ENCODE results near the gene ANGPTL7.

ANGPTL7 gene

GRCh38 chr1:11204396-11205190, 15.4 kb downstream of the ANGPTL7 start:
- no peak for DNase-seq (ENCODE audit: low read depth)

- no peak for DNase-seq (ENCODE audit: low read depth)
Observed at GRCh38 chr1:11207898-11208611, 18.9 kb downstream of the ANGPTL7 start.

- DNase-seq (ENCODE audit: low read depth): no peak
Observed at GRCh38 chr1:11211461-11211860, 22.3 kb downstream of the ANGPTL7 start.

DNA sequence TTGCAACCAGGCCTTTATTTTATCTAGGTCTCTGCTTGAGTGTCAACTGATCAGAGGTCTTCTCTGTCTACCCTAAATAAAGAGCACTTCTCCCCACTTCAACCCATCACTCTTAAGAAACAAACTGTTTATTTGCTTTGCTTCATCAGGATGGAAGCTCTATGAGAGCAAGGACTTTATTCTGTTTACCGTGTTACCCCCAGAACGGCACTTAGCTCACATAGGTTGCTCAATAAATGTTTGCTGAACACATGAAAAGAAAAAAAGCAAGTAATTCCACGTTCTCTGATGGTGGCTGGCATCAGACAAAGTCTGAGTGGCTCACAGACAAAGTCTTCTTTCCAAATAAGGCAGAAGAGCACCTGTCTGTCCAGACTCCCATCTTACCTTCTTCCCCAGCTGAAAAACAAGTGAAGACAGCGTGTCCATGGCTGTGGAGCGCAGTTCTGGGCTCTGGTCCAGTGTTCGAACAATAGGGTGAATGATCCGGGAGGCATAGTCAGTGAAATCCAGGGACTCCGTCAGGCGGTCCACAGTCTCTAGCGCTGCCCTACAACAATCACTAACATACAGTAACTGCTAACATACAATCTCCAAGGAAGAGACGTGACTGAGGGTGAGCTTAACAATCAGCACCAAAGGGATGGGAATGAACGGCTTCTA, 22.9 kb downstream of the ANGPTL7 start:
- no peak for DNase-seq (ENCODE audit: low read depth)

DNA sequence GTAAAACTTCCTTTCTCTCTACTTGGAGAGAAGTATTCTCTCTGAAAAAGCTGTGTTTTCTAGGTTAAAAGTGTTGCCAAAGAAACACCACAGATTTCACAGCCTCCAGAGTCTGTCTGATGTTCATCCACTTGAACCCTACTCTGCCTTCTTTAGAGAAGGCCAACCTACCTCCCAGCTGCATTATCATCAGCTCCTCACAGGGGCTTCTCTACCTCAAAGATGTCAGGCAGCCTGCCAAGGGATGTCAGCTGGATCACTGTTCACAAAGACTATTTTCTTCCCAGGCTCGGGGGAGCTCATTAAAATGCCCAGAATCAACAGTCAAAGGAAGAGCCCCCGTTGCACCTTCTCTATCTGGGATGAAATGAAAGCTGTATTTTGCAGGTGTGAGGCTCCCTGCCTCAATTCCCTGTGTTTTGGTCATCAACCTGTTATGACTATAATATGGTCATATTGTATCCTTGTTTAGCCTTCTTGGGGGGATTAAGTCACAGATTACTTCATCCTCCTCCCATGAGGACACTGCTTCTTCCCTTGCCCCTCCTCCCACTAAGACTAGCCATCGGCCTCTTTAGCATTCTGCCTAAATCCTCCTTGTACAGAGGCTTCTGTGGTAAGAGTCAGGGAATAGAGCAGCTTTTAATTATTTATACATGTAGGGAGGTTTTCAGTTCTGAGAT, 25.7 kb downstream of the ANGPTL7 start:
- DNase-seq (ENCODE audit: low read depth): no peak

GRCh38 chr1:11215381-11216005, 26.3 kb downstream of the ANGPTL7 start:
- no peak for DNase-seq (ENCODE audit: low read depth)

- no peak for DNase-seq (ENCODE audit: low read depth)
Observed at GRCh38 chr1:11216074-11216473, 26.9 kb downstream of the ANGPTL7 start.

DNA sequence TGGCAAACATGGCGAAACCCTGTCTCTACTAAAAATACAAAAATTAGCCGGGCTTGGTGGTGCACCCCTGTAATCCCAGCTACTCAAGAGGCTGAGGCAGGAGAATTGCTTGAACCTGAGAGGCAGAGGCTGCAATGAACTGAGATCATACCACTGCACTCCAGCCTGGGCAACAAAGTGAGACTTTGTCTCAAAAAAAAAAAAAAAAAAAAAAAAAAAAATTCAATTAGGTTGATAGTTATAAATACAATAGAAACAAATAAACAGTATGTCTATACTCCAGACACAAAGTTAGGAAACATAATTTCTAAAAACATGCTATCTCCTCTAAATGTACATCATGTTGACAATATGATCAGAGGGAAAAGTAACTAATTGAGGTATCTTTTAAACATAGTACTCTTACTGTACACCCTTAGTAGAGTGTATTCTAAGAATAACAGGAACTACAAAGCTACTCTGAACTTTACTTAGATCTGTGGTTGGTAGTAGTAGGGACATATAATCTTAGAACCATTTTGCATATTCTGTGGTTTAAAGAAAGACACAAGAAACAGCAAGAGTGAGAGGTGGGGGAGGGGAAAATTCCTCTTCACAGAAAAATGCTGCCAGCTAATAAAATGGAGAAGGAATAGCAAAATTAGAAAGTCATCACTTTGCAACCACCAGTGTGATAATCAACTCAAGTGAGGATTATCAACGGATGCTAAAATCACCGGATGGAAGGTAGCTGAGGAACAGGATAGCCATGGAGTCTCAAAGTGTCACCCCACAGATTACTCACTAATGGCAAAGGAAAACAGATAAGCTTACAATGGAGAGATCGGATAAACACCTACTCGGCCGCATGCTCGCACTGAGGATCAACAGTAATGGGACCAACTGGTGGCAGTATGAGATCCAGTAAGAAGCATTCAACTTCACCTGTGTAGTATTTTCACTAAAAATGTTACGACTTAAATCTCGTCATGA, 38.2 kb downstream of the ANGPTL7 start:
- DNase-seq (ENCODE audit: low read depth): no peak

GRCh38 chr1:11229203-11229602, 40.0 kb downstream of the ANGPTL7 start:
- DNase-seq (ENCODE audit: low read depth): no peak

GRCh38 chr1:11233208-11233607, 44.1 kb downstream of the ANGPTL7 start:
- DNase-seq (ENCODE audit: low read depth): no peak

DNA sequence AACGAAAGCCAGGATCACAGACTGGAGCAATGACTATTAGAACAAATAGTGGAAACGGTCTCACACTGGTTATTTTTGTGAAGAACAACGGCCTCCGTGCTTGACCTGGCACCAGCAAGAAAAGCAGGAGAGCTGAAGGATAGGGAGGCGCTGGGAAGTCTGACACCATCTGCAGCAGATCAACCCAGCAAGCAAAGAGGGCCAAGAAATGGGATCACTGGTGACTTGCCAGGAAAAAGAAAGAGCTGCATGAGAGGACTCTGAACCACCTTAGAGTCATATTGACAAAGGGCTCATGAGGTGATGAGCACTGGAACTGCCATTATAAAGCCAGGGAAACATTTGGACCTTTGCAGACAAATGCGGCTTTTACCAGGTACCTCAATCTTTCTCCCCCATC, 48.2 kb downstream of the ANGPTL7 start:
- DNase-seq (ENCODE audit: low read depth): no peak

DNA sequence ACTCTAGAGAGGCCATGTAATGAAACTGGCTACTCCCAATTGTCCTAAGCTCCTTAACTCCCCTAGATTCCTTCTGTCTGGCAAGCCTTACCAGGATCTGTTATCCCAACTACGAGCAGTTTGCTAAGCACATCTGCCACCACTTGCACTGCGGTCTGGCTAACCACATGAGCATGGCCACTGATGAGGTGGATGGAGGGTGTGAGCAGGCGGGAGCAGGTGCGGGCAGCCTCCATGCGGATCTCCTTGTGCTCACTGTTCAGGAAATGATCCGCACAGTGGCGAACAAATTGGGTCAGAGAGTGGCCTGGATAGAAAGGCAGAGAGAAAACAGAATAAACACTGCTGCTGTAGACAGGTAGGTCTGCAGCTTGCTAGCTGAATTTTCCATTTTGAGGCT, 49.2 kb downstream of the ANGPTL7 start:
- no peak for DNase-seq (ENCODE audit: low read depth)

GRCh38 chr1:11245248-11245647, 56.1 kb downstream of the ANGPTL7 start:
- DNase-seq (ENCODE audit: low read depth): no peak

Data from activated T-helper 1 cell treated with Interleukin-2 at 50 U/mL for 16 hours (primary cell).